Vagina (tissue), 2 donors: ENCODE results near the gene DIPK1B. TPM values are rescaled to one million over a fixed set of nuclear protein-coding genes. Genes with fewer than 3 reads are reported as not detected.
A peak's percentile ranks its signal among the peaks of the same experiment; 100 is the strongest.

Experiments used
- DNase-seq, 2 donors: peaks; one replicate each; pipeline ENCODE4 v3.0.0-alpha.2; 2017; ENCODE audit errors: extremely low spot score in 2 of 2
- H3K27ac ChIP-seq: fragments of 200-600 bp; sonication (generic); one replicate; pipeline ENCODE4 v1.5.1; 2019
- H3K27me3 ChIP-seq: fragments of 200-600 bp; sonication (generic); one replicate; pipeline ENCODE4 v1.5.1; 2019
- H3K36me3 ChIP-seq, 2 donors: fragments of 200-600 bp; sonication (generic); one replicate each; pipeline ENCODE4 v1.5.1; 2017 to 2019
- H3K4me1 ChIP-seq: fragments of 200-600 bp; sonication (generic); one replicate; pipeline ENCODE4 v1.5.1; 2019
- H3K4me3 ChIP-seq, 2 donors: fragments of 200-600 bp; sonication (generic); 1 replicate in 1 of 2; 2 replicates in 1 of 2; pipeline ENCODE4 v1.5.1; 2016 to 2019
- H3K9me3 ChIP-seq: fragments of 200-600 bp; sonication (generic); one replicate; pipeline ENCODE4 v1.5.1; 2019
- CTCF ChIP-seq, 3 experiments: fragments of 450-650 bp in 2 of 3; fragments of 200-600 bp in 1 of 3; sonication (generic) in 1 of 3; IDR thresholded peaks; one replicate each; pipeline ENCODE4 v1.5.1; 2017 to 2019; ENCODE audit warnings: antibody characterized with exemption in 3 of 3, mild to moderate bottlenecking in 2 of 3, moderate library complexity in 2 of 3
- POLR2A ChIP-seq, 2 donors: fragments of 450-650 bp; IDR thresholded peaks; one replicate each; pipeline ENCODE4 v1.6.1; 2017; ENCODE audit warnings: antibody characterized with exemption in 2 of 2, mild to moderate bottlenecking in 2 of 2, moderate library complexity in 2 of 2
- POLR2AphosphoS5 ChIP-seq, 2 donors: sonication (generic); formaldehyde crosslinking; IDR thresholded peaks; one replicate each; pipeline ENCODE4 v1.9.0; 2017; ENCODE audit warnings: antibody characterized with exemption in 2 of 2, mild to moderate bottlenecking in 2 of 2, low read depth in 1 of 2; ENCODE audit not compliant: insufficient read depth in 1 of 2
- intact Hi-C: fragments of 100-400 bp; cut with DNase I; formaldehyde crosslinking; loops from one replicate; pipeline ENCODE4 v1.15.1; 2023
- total RNA-seq: library from RNA; depleted of rRNA; stranded (reverse); fragments of >200 nt; gene quantifications from one replicate; pipeline ENCODE4 v1.2.3, GENCODE V29; 2016

DIPK1B gene
- total RNA-seq, 1 donor from 2014 or later = 11.5 TPM

GRCh38 chr9:136668983-136669790 is 43.2 kb upstream of the DIPK1B start:
- Histone ChIP-seq H3K36me3 (peaks cover 0 to 7% of the 10 kb centered on the region in 2 donors), H3K9me3 (no peaks in the 10 kb centered on the region), H3K27ac (no peak overlapping the region), H3K4me1 (peaks cover 16% of the 10 kb centered on the region), H3K4me3 (peak overlapping the region; percentile 19 to 39), H3K27me3 (peaks cover 4% of the 10 kb centered on the region)
- intact Hi-C loops = loop anchor here (5.0 kb wide), 1 partner anchor 58 kb away; no protein-coding TSS in a partner anchor
- DNase-seq = no peak
- TF ChIP-seq POLR2A (IDR thresholded peaks at IDR 0.05) = no peak
- TF ChIP-seq CTCF (IDR thresholded peaks at IDR 0.05) = no peak
- TF ChIP-seq POLR2AphosphoS5 (IDR thresholded peaks at IDR 0.05; ENCODE audit: insufficient read depth in 1 of 2, low read depth in 1 of 2) = no peak

- peaks cover 4% of the 10 kb centered on the region for H3K27me3 ChIP-seq
- H3K27ac ChIP-seq = no peak overlapping the region
- H3K36me3 ChIP-seq = peaks cover 0 to 7% of the 10 kb centered on the region in 2 donors
- H3K4me3 ChIP-seq = peak overlapping the region; percentile 13 to 39
- no peaks in the 10 kb centered on the region for H3K9me3 ChIP-seq
- TF ChIP-seq POLR2AphosphoS5 (IDR thresholded peaks at IDR 0.05; ENCODE audit: insufficient read depth in 1 of 2, low read depth in 1 of 2) (peak in 1 of 2 donors; percentile 46), CTCF (IDR thresholded peaks at IDR 0.05) (no peak)
- DNase-seq = no peak
- peaks cover 16% of the 10 kb centered on the region for H3K4me1 ChIP-seq
- intact Hi-C loops = loop anchor here (5.0 kb wide), 1 partner anchor 57 kb away; no protein-coding TSS in a partner anchor
Observed at GRCh38 chr9:136669791-136670464, 42.4 kb upstream of the DIPK1B start.

GRCh38 chr9:136670576-136671253 is 41.7 kb upstream of the DIPK1B start:
- TF ChIP-seq POLR2A (IDR thresholded peaks at IDR 0.05) (no peak), POLR2AphosphoS5 (IDR thresholded peaks at IDR 0.05; ENCODE audit: insufficient read depth in 1 of 2, low read depth in 1 of 2) (peak in 1 of 2 donors; percentile 39), CTCF (IDR thresholded peaks at IDR 0.05) (no peak)
- Histone ChIP-seq H3K4me3 (peak overlapping the region in 1 of 2 donors; percentile 39), H3K4me1 (peaks cover 11% of the 10 kb centered on the region), H3K36me3 (peaks cover 0 to 7% of the 10 kb centered on the region in 2 donors), H3K9me3 (no peaks in the 10 kb centered on the region), H3K27me3 (no peaks in the 10 kb centered on the region), H3K27ac (no peak overlapping the region)
- intact Hi-C loops = no loop called here
- DNase-seq = no peak

- intact Hi-C loops = no loop called here
- H3K4me3 ChIP-seq = no peak overlapping the region
- peaks cover 10% of the 10 kb centered on the region for H3K4me1 ChIP-seq
- H3K36me3 ChIP-seq = peaks cover 0 to 7% of the 10 kb centered on the region in 2 donors
- H3K27ac ChIP-seq = no peak overlapping the region
- no peaks in the 10 kb centered on the region for H3K9me3 ChIP-seq
- TF ChIP-seq CTCF (IDR thresholded peaks at IDR 0.05) (no peak), POLR2A (IDR thresholded peaks at IDR 0.05) (no peak), POLR2AphosphoS5 (IDR thresholded peaks at IDR 0.05; ENCODE audit: insufficient read depth in 1 of 2, low read depth in 1 of 2) (no peak)
- no peak for DNase-seq
- no peaks in the 10 kb centered on the region for H3K27me3 ChIP-seq
Observed at GRCh38 chr9:136671254-136671614, 41.1 kb upstream of the DIPK1B start.
